K562 (cell line): ENCODE results near the gene PEX7. TPM values are rescaled to one million over a fixed set of nuclear protein-coding genes. Genes with fewer than 3 reads are reported as not detected.

Experiments used
- CBX5 ChIP-seq: IDR thresholded peaks from 2 replicates; pipeline ENCODE4 v1.6.1; 2014; ENCODE audit warnings: low read depth, borderline replicate concordance
- ETS2 ChIP-seq: IDR thresholded peaks from 2 replicates; pipeline ENCODE4 v1.6.1; 2016; ENCODE audit warnings: borderline replicate concordance, missing genetic modification characterization, mild to moderate bottlenecking, moderate library complexity, missing compliant biosample characterization; ENCODE audit not compliant: poor library complexity, severe bottlenecking
- ETV1 ChIP-seq: fragments of 450-650 bp; conservative IDR thresholded peaks from 2 replicates; pipeline ENCODE4 v1.6.1; 2016; ENCODE audit warnings: missing genetic modification characterization, control low read depth, low read depth, missing compliant biosample characterization
- HNRNPLL ChIP-seq: fragments of 200-400 bp; formaldehyde crosslinking; IDR thresholded peaks from 2 replicates; pipeline ENCODE4 v1.6.1; 2017; ENCODE audit warnings: low read length, low read depth, mild to moderate bottlenecking; ENCODE audit not compliant: poor library complexity, severe bottlenecking
- NFIC ChIP-seq: fragments of 450-650 bp; IDR thresholded peaks from 2 replicates; pipeline ENCODE4 v1.6.1; 2017; ENCODE audit warnings: mild to moderate bottlenecking, inconsistent platforms
- RFX1 ChIP-seq: fragments of 450-650 bp; IDR thresholded peaks from 2 replicates; pipeline ENCODE4 v1.6.1; 2016; ENCODE audit warnings: mild to moderate bottlenecking, moderate library complexity
- RNF2 ChIP-seq: sonication (generic); IDR thresholded peaks from 2 replicates; pipeline ENCODE4 v1.6.1; 2016
- SIN3A ChIP-seq, 2 experiments: fragments of 150-350 bp in 1 of 2; IDR thresholded peaks; 2 replicates each; pipeline ENCODE4 v1.6.1; 2011 to 2016; ENCODE audit warnings: borderline replicate concordance in 2 of 2, low read depth in 2 of 2, low read length in 2 of 2, mild to moderate bottlenecking in 2 of 2, moderate library complexity in 2 of 2; ENCODE audit not compliant: control insufficient read depth in 1 of 2
- SRF ChIP-seq, 2 experiments: fragments of 250-450, 450-650 bp in 1 of 2; sonication (Bioruptor Pico) in 1 of 2; sonication (generic) in 1 of 2; formaldehyde crosslinking; IDR thresholded peaks; 2 replicates each; pipeline versions ENCODE4 v1.5.0 to v1.5.1; 2020 to 2022; ENCODE audit warnings: mild to moderate bottlenecking in 1 of 2, missing genetic modification reagents in 1 of 2
- U2AF1 ChIP-seq: fragments of 200-400 bp; formaldehyde crosslinking; optimal IDR thresholded peaks from 2 replicates; pipeline ENCODE3; 2017; ENCODE audit warnings: mild to moderate bottlenecking, low read depth, low read length, moderate library complexity
- XRCC3 ChIP-seq: fragments of 450-650 bp; IDR thresholded peaks from 2 replicates; pipeline ENCODE4 v1.6.1; 2017; ENCODE audit warnings: mild to moderate bottlenecking, moderate library complexity
- XRCC4 ChIP-seq: IDR thresholded peaks from one replicate; pipeline ENCODE4 v1.6.1; 2011; ENCODE audit not compliant: insufficient read depth, insufficient read length; ENCODE audit errors: extremely low read depth
- ZNF24 ChIP-seq: fragments of 450-650 bp; IDR thresholded peaks from 2 replicates; pipeline ENCODE4 v1.6.1; 2016
- ZNF507 ChIP-seq: conservative IDR thresholded peaks from 2 replicates; pipeline ENCODE4 v1.6.1; 2017; ENCODE audit warnings: missing genetic modification characterization, missing compliant biosample characterization
- ZNF57 ChIP-seq: fragments of 450-650 bp; formaldehyde crosslinking; IDR thresholded peaks from 2 replicates; pipeline ENCODE4 v1.4.0; 2020; ENCODE audit warnings: mild to moderate bottlenecking, moderate library complexity
- polyA plus RNA-seq, 8 experiments: library from polyadenylated mRNA; depleted of rRNA in 4 of 8; stranded (reverse) in 5 of 8; unstranded in 3 of 8; fragments of >200 nt; fragmentation: Nextera tagmentation in 2 of 8; fragmentation: Illumina TruSeq in 1 of 8; extraction: Ambion mirVana in 2 of 8; extraction: Trizol in 1 of 8; gene quantifications; 2 replicates each; pipeline versions ENCODE4 v1.2.1 to v1.2.3, GENCODE V29; 2011 to 2014; ENCODE audit warnings: inconsistent platforms in 1 of 8, missing spikeins in 1 of 8
- total RNA-seq, 7 experiments: library from RNA; depleted of rRNA in 6 of 7; stranded (reverse); fragments of >200 nt in 6 of 7; fragmentation: Illumina TruSeq in 2 of 7; extraction: Trizol in 2 of 7; gene quantifications; 2 replicates each; pipeline versions ENCODE4 v1.2.1 to v1.2.3, GENCODE V29; 2011 to 2021; ENCODE audit warnings: low replicate concordance in 1 of 7
- TF ChIP-seq, protein P1 (sequence below): fragments of 250-450 bp; sonication (Bioruptor Pico); IDR thresholded peaks from 2 replicates; pipeline ENCODE4 v1.8.0; 2022; ENCODE audit warnings: inconsistent platforms, mild to moderate bottlenecking, moderate library complexity, borderline replicate concordance
- TF ChIP-seq, protein P2 (sequence below): fragments of 200-800 bp; sonication (Bioruptor generic); IDR thresholded peaks from 2 replicates; pipeline ENCODE4 v1.6.1; 2017; ENCODE audit warnings: missing genetic modification characterization, missing compliant biosample characterization
- TF ChIP-seq, protein P3 (sequence below): sonication (generic); formaldehyde crosslinking; IDR thresholded peaks from 2 replicates; pipeline ENCODE4 v1.8.0; 2022; ENCODE audit warnings: mild to moderate bottlenecking, low read depth, missing genetic modification reagents
- TF ChIP-seq, protein P4 (sequence below): fragments of 250-450 bp; sonication (Bioruptor Pico); IDR thresholded peaks from 2 replicates; pipeline ENCODE4 v1.4.0; 2020; ENCODE audit warnings: mild to moderate bottlenecking, moderate library complexity
- TF ChIP-seq, protein P5 (sequence below), 2 experiments: IDR thresholded peaks; 2 replicates each; pipeline ENCODE4 v1.6.1; 2011; ENCODE audit warnings: borderline replicate concordance in 1 of 2, control low read depth in 1 of 2, low read depth in 1 of 2, low read length in 1 of 2, mild to moderate bottlenecking in 1 of 2, mixed read lengths in 1 of 2, moderate library complexity in 1 of 2; ENCODE audit not compliant: insufficient read depth in 1 of 2, insufficient read length in 1 of 2, poor library complexity in 1 of 2, severe bottlenecking in 1 of 2; ENCODE audit errors: extremely low read depth in 1 of 2

The PEX7 gene
- total and polyA plus RNA-seq, 9 of the 15 experiments (the other 6 are each of a cell fraction or from before 2014, with no cell fraction given), result 1.6 to 12.9 (median 9.1) TPM

DNA sequence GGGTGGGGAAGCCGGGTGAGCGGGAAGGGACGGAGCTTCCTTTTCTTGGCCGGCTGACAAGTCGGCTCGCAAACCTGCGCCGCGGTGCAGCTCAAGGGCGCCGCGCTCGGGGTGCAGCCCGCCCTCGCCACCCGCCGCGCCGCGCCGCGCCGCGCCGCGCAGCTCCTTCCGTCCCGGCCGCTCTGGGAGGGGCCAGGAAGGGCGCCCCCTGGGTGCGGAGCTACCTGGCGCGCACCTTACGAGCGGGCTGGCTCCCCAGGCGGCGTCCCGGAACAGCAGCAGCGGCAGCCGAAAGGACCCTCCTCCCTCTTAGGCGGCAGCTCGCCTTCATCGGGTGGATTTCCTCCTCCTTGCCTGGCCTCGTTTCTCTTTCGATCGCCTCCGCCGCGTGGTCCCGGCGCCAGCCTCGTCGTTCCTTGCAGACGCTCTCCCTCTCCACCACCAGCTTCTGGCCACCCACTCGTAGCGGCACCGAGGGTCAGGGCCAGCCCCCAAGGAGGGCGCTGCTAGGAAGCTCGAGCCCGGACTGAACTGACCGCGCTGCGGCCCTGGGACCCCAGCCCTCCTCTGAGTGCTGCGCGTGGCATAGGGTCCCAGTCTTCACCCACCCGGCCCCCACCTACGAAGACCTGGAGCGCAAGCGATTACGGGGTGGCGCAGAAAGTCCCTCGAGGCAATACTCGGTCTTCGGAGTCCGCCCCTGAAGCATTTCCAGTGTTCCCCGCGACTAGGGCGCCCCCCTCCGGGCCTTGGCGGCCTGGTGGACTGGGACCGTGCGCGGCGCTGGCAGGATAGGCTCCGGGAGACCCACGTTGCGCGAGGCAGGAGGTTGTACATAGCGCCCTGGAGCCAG is 29.8 kb upstream of the PEX7 start, which contains the start of gene MAP3K5 (continued):
- TF ChIP-seq, protein P1, sequence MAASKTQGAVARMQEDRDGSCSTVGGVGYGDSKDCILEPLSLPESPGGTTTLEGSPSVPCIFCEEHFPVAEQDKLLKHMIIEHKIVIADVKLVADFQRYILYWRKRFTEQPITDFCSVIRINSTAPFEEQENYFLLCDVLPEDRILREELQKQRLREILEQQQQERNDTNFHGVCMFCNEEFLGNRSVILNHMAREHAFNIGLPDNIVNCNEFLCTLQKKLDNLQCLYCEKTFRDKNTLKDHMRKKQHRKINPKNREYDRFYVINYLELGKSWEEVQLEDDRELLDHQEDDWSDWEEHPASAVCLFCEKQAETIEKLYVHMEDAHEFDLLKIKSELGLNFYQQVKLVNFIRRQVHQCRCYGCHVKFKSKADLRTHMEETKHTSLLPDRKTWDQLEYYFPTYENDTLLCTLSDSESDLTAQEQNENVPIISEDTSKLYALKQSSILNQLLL (CRISPR knock-in tag), result no peak
- TF ChIP-seq NFIC (peak; percentile 79), SIN3A (IDR thresholded peaks at IDR 0.05; ENCODE audit: borderline replicate concordance in 2 of 2, control insufficient read depth in 1 of 2, low read depth in 2 of 2, low read length in 2 of 2) (peak; percentile 29 to 52; a peak in 2 of 4 replicates), ZNF507 (no peak), ZNF24 (peak; percentile 74; the same call in 1 of the 2 replicates), XRCC4 (no peak), ETS2 (tag) (no peak), XRCC3 (no peak), CBX5 (no peak), U2AF1 (peak; percentile 52), ZNF57 (CRISPR knock-in tag) (0 out of 2 replicates have a peak, but pooled peaks have one; percentile 42), RNF2 (0 out of 2 replicates have a peak, but pooled peaks have one; percentile 73), RFX1 (no peak), ETV1 (tag) (peak; percentile 57), SRF (CRISPR knock-in tag; IDR thresholded peaks at IDR 0.05) (peak; percentile 20 to 23; a peak in 1 of 4 replicates), HNRNPLL (peak; percentile 51)
- TF ChIP-seq, protein P2, sequence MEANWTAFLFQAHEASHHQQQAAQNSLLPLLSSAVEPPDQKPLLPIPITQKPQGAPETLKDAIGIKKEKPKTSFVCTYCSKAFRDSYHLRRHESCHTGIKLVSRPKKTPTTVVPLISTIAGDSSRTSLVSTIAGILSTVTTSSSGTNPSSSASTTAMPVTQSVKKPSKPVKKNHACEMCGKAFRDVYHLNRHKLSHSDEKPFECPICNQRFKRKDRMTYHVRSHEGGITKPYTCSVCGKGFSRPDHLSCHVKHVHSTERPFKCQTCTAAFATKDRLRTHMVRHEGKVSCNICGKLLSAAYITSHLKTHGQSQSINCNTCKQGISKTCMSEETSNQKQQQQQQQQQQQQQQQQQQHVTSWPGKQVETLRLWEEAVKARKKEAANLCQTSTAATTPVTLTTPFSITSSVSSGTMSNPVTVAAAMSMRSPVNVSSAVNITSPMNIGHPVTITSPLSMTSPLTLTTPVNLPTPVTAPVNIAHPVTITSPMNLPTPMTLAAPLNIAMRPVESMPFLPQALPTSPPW (CRISPR knock-in tag), result peak; percentile 83
- TF ChIP-seq, protein P3, sequence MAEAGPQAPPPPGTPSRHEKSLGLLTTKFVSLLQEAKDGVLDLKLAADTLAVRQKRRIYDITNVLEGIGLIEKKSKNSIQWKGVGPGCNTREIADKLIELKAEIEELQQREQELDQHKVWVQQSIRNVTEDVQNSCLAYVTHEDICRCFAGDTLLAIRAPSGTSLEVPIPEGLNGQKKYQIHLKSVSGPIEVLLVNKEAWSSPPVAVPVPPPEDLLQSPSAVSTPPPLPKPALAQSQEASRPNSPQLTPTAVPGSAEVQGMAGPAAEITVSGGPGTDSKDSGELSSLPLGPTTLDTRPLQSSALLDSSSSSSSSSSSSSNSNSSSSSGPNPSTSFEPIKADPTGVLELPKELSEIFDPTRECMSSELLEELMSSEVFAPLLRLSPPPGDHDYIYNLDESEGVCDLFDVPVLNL, result no peak
- TF ChIP-seq, protein P4, sequence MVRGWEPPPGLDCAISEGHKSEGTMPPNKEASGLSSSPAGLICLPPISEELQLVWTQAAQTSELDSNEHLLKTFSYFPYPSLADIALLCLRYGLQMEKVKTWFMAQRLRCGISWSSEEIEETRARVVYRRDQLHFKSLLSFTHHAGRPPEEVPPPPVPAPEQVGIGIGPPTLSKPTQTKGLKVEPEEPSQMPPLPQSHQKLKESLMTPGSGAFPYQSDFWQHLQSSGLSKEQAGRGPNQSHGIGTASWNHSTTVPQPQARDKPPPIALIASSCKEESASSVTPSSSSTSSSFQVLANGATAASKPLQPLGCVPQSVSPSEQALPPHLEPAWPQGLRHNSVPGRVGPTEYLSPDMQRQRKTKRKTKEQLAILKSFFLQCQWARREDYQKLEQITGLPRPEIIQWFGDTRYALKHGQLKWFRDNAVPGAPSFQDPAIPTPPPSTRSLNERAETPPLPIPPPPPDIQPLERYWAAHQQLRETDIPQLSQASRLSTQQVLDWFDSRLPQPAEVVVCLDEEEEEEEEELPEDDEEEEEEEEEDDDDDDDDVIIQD (CRISPR knock-in tag), result no peak
- TF ChIP-seq, protein P5, sequence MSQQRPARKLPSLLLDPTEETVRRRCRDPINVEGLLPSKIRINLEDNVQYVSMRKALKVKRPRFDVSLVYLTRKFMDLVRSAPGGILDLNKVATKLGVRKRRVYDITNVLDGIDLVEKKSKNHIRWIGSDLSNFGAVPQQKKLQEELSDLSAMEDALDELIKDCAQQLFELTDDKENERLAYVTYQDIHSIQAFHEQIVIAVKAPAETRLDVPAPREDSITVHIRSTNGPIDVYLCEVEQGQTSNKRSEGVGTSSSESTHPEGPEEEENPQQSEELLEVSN (IDR thresholded peaks at IDR 0.05; ENCODE audit: borderline replicate concordance in 1 of 2, extremely low read depth in 1 of 2, insufficient read depth in 1 of 2, insufficient read length in 1 of 2, low read depth in 1 of 2, low read length in 1 of 2, poor library complexity in 1 of 2, severe bottlenecking in 1 of 2), result peak; percentile 82 to 85
